ENCODE results near the gene AMH. TPM values are rescaled to one million over a fixed set of nuclear protein-coding genes. Genes with fewer than 3 reads are reported as not detected.

The AMH gene
- total and polyA plus RNA-seq, 9 donors, result 1.5 to 13.3 (median 6.8) TPM

- peaks cover 75% of the 10 kb centered on the region for H3K27me3 ChIP-seq (ENCODE audit: control insufficient read depth, insufficient read depth, low read length)
- H3K4me1 ChIP-seq (ENCODE audit: control insufficient read depth, insufficient read depth, low read length), result peaks cover 12% of the 10 kb centered on the region
- H3K4me3 ChIP-seq (ENCODE audit: low read length), result no peak overlapping the region
- H3K9me3 ChIP-seq (replicated peaks; ENCODE audit: control insufficient read depth, low read depth, low read length), result no peaks in the 10 kb centered on the region
- no peaks in the 10 kb centered on the region for H3K36me3 ChIP-seq (ENCODE audit: control insufficient read depth, insufficient read depth, low read length)
- DNase-seq, result no peak
- 82% methylated on average over 17 of the region's 17 CpGs for WGBS (ENCODE audit: insufficient coverage)
- no peak overlapping the region for H3K27ac ChIP-seq (ENCODE audit: low read length)
These were observed 39.3 kb downstream of the AMH start for GRCh38 chr19:2288338-2288817.

GRCh38 chr19:2288818-2289713 lies 39.9 kb downstream of the AMH start:
- Histone ChIP-seq H3K27ac (ENCODE audit: low read length) (no peak overlapping the region), H3K4me3 (ENCODE audit: low read length) (no peak overlapping the region), H3K9me3 (replicated peaks; ENCODE audit: control insufficient read depth, low read depth, low read length) (no peaks in the 10 kb centered on the region), H3K4me1 (ENCODE audit: control insufficient read depth, insufficient read depth, low read length) (peaks cover 16% of the 10 kb centered on the region), H3K27me3 (ENCODE audit: control insufficient read depth, insufficient read depth, low read length) (peaks cover 82% of the 10 kb centered on the region), H3K36me3 (ENCODE audit: control insufficient read depth, insufficient read depth, low read length) (no peaks in the 10 kb centered on the region)
- 67% methylated on average over 23 of the region's 28 CpGs for WGBS (ENCODE audit: insufficient coverage)
- no peak for DNase-seq

GRCh38 chr19:2289714-2290435 lies 40.8 kb downstream of the AMH start:
- H3K27me3 ChIP-seq (ENCODE audit: control insufficient read depth, insufficient read depth, low read length), result peaks cover 90% of the 10 kb centered on the region
- H3K4me1 ChIP-seq (ENCODE audit: control insufficient read depth, insufficient read depth, low read length), result peaks cover 24% of the 10 kb centered on the region
- no peak overlapping the region for H3K4me3 ChIP-seq (ENCODE audit: low read length)
- peak; percentile 58 for DNase-seq
- no peaks in the 10 kb centered on the region for H3K36me3 ChIP-seq (ENCODE audit: control insufficient read depth, insufficient read depth, low read length)
- WGBS (ENCODE audit: insufficient coverage), result under 1% methylated on average over 71 of the region's 74 CpGs
- H3K9me3 ChIP-seq (replicated peaks; ENCODE audit: control insufficient read depth, low read depth, low read length), result no peaks in the 10 kb centered on the region
- H3K27ac ChIP-seq (ENCODE audit: low read length), result no peak overlapping the region

GRCh38 chr19:2290441-2291184 lies 41.5 kb downstream of the AMH start:
- Histone ChIP-seq H3K27ac (ENCODE audit: low read length) (no peak overlapping the region), H3K27me3 (ENCODE audit: control insufficient read depth, insufficient read depth, low read length) (peaks cover 94% of the 10 kb centered on the region), H3K4me1 (ENCODE audit: control insufficient read depth, insufficient read depth, low read length) (peaks cover 29% of the 10 kb centered on the region), H3K9me3 (replicated peaks; ENCODE audit: control insufficient read depth, low read depth, low read length) (no peaks in the 10 kb centered on the region), H3K4me3 (ENCODE audit: low read length) (no peak overlapping the region), H3K36me3 (ENCODE audit: control insufficient read depth, insufficient read depth, low read length) (no peaks in the 10 kb centered on the region)
- 1% methylated on average over 81 of the region's 82 CpGs for WGBS (ENCODE audit: insufficient coverage)
- DNase-seq, result no peak

- no peaks in the 10 kb centered on the region for H3K36me3 ChIP-seq (ENCODE audit: control insufficient read depth, insufficient read depth, low read length)
- WGBS (ENCODE audit: insufficient coverage), result 1% methylated on average over 67 of the region's 67 CpGs
- peaks cover 29% of the 10 kb centered on the region for H3K4me1 ChIP-seq (ENCODE audit: control insufficient read depth, insufficient read depth, low read length)
- no peak overlapping the region for H3K27ac ChIP-seq (ENCODE audit: low read length)
- no peak for DNase-seq
- peaks cover 96% of the 10 kb centered on the region for H3K27me3 ChIP-seq (ENCODE audit: control insufficient read depth, insufficient read depth, low read length)
- H3K4me3 ChIP-seq (ENCODE audit: low read length), result peak overlapping the region; percentile 19
- H3K9me3 ChIP-seq (replicated peaks; ENCODE audit: control insufficient read depth, low read depth, low read length), result no peaks in the 10 kb centered on the region
These were observed 42.1 kb downstream of the AMH start for GRCh38 chr19:2291185-2291751.

GRCh38 chr19:2294687-2295335 lies 45.7 kb downstream of the AMH start:
- WGBS (ENCODE audit: insufficient coverage), result 13% methylated on average over 25 of the region's 26 CpGs
- peak; percentile 43 for DNase-seq
- Histone ChIP-seq H3K9me3 (replicated peaks; ENCODE audit: control insufficient read depth, low read depth, low read length) (no peaks in the 10 kb centered on the region), H3K36me3 (ENCODE audit: control insufficient read depth, insufficient read depth, low read length) (no peaks in the 10 kb centered on the region), H3K4me3 (ENCODE audit: low read length) (no peak overlapping the region), H3K27me3 (ENCODE audit: control insufficient read depth, insufficient read depth, low read length) (peaks cover 65% of the 10 kb centered on the region), H3K27ac (ENCODE audit: low read length) (peak overlapping the region; percentile 42), H3K4me1 (ENCODE audit: control insufficient read depth, insufficient read depth, low read length) (peaks cover 26% of the 10 kb centered on the region)

GRCh38 chr19:2296141-2296540 lies 47.0 kb downstream of the AMH start:
- no peak for DNase-seq
- H3K27ac ChIP-seq (ENCODE audit: low read length), result no peak overlapping the region
- no peaks in the 10 kb centered on the region for H3K9me3 ChIP-seq (replicated peaks; ENCODE audit: control insufficient read depth, low read depth, low read length)
- no peaks in the 10 kb centered on the region for H3K36me3 ChIP-seq (ENCODE audit: control insufficient read depth, insufficient read depth, low read length)
- H3K4me1 ChIP-seq (ENCODE audit: control insufficient read depth, insufficient read depth, low read length), result peaks cover 26% of the 10 kb centered on the region
- H3K4me3 ChIP-seq (ENCODE audit: low read length), result no peak overlapping the region
- H3K27me3 ChIP-seq (ENCODE audit: control insufficient read depth, insufficient read depth, low read length), result peaks cover 55% of the 10 kb centered on the region
- WGBS (ENCODE audit: insufficient coverage), result 84% methylated on average over 13 of the region's 16 CpGs

GRCh38 chr19:2300533-2300932 lies 51.4 kb downstream of the AMH start:
- Histone ChIP-seq H3K27me3 (ENCODE audit: control insufficient read depth, insufficient read depth, low read length) (peaks cover 43% of the 10 kb centered on the region), H3K36me3 (ENCODE audit: control insufficient read depth, insufficient read depth, low read length) (no peaks in the 10 kb centered on the region), H3K4me3 (ENCODE audit: low read length) (no peak overlapping the region), H3K4me1 (ENCODE audit: control insufficient read depth, insufficient read depth, low read length) (peaks cover 20% of the 10 kb centered on the region), H3K9me3 (replicated peaks; ENCODE audit: control insufficient read depth, low read depth, low read length) (no peaks in the 10 kb centered on the region), H3K27ac (ENCODE audit: low read length) (no peak overlapping the region)
- WGBS (ENCODE audit: insufficient coverage), result 73% methylated on average over 14 of the region's 17 CpGs
- DNase-seq, result no peak
